Measurements from ENCODE around the gene TPGS1. TPM values are rescaled to one million over a fixed set of nuclear protein-coding genes. Genes with fewer than 3 reads are reported as not detected.

Gene TPGS1
- total and polyA plus RNA-seq, 10 donors: 9.8 to 24.4 (median 19.5) TPM

DNA sequence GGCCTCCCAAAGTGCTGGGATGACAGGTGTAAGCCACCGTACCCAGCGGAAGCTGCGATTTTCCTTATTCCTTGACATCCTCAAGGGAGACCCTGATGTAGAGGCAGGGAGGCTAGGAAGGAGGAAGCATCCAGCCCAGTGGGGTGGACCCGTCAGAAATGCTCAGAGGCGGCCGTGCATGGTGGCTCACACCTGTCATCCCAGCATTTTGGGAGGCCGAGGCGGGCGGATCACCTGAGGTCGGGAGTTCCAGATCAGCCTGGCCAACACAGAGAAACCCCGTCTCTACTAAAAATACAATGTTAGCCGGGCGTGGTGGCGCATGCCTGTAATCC is 48.1 kb downstream of the TPGS1 start:
- Histone ChIP-seq H3K36me3 (no peaks in the 10 kb centered on the region), H3K9me3 (no peaks in the 10 kb centered on the region), H3K4me1 (peaks cover 0 to 25% (median 6%) of the 10 kb centered on the region in 6 donors), H3K27me3 (replicated peaks in 1 of 7) (peaks cover 0 to 6% (median 0%) of the 10 kb centered on the region in 7 donors), H3K4me3 (no peak overlapping the region), H3K27ac (peak overlapping the region in 4 of 8 donors; percentile 55 to 83 (median 76))
- DNase-seq: no peak
- TF ChIP-seq POLR2AphosphoS5 (IDR thresholded peaks at IDR 0.05): no peak
- TF ChIP-seq CTCF (IDR thresholded peaks at IDR 0.05 in 8 of 11, conservative IDR thresholded peaks at IDR 0.05 in 3 of 11): no peak
- no peak for TF ChIP-seq POLR2A (IDR thresholded peaks at IDR 0.05)
- intact Hi-C loops (cut with DNase I; ENCODE audit: low total_unique reads): no loop called here
- 88 to 95% (median 93%) methylated on average over 14 of the region's 14 CpGs for WGBS, 5 donors

DNA sequence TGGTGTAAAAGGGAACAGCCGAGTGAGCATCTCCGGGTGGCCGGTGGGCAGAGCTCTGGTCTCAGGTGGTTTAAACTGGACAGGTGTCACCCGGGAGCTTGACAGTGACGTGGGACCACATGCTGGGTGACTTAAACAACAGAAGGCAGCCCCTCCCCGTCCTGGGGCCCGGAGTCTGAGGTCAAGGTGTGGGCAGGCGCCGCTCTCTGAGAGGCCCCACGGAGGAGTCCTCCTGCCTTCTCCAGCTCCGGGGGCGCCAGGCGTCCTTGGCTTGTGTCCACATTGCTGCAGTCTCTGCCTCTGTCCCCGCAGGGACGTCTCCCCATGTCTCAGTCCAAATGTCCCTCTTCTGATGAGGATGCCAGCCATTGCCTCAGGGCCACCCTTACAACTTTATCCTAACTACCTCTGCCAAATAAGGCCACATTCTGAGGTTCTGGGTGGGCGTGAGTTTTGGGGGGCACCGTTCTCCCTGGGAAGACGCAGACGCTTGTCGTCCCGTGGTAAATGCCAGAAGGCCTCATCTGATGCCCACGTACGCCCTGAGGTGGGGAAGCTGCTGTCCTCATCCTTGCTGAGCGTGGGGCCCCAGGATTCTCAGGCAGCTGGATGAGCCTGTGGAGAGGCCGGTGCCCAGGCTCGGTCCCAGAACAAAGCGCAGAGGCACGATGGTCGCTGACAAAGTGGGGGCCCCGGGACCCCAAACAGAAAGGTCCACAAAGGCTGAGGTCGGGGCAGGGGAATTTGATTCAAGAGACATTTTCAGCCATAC is 49.5 kb downstream of the TPGS1 start:
- H3K27ac ChIP-seq: peak overlapping the region; percentile 15 to 83 (median 54)
- no peaks in the 10 kb centered on the region for H3K9me3 ChIP-seq
- DNase-seq: no peak
- H3K4me1 ChIP-seq: peaks cover 0 to 18% (median 6%) of the 10 kb centered on the region in 6 donors
- peaks cover 0 to 6% (median 0%) of the 10 kb centered on the region in 7 donors for H3K27me3 ChIP-seq (replicated peaks in 1 of 7)
- no peaks in the 10 kb centered on the region for H3K36me3 ChIP-seq
- no peak overlapping the region for H3K4me3 ChIP-seq
- WGBS, 5 donors: 79 to 89% (median 86%) methylated on average over 18 to 31 of the region's 31 CpGs
- TF ChIP-seq POLR2AphosphoS5 (IDR thresholded peaks at IDR 0.05): no peak
- no peak for TF ChIP-seq CTCF (IDR thresholded peaks at IDR 0.05 in 8 of 11, conservative IDR thresholded peaks at IDR 0.05 in 3 of 11)
- no peak for TF ChIP-seq POLR2A (IDR thresholded peaks at IDR 0.05)
- intact Hi-C loops (cut with DNase I; ENCODE audit: low total_unique reads): no loop called here

DNA sequence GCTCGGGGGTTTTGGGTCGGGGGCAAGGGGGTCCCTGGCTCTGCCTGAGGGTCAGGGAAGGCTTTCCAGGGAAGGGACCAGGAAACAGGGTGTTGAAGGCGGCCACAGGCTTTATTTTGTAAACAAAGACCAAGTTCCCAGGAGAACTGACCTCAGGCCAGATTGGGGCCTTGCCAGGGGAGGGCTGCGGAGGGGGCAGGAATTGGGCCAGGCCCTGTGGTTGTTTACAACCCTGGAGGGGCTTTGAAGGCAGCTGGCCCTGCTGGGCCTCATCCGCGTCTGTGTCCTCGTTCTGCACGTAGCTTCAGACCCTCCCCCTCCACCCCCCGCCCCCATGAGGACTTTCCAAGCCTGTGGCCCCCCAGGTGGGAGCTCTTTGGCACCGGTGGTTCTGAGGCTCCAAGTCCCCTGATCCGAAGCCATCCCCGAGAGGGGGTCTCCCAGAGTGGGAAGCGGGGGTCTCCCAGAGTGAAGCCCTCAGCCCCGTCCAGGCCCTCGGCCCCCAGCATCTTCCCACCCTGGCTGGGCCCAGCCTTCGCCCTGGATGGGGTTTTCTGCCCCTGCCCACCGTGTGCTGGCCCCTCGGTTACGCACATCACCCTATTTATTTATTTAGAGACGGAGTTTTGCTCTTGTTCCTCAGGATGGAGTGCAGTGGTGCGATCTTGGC is 51.6 kb downstream of the TPGS1 start:
- TF ChIP-seq POLR2A (IDR thresholded peaks at IDR 0.05): no peak
- no peak for TF ChIP-seq CTCF (IDR thresholded peaks at IDR 0.05 in 8 of 11, conservative IDR thresholded peaks at IDR 0.05 in 3 of 11)
- no peak for TF ChIP-seq POLR2AphosphoS5 (IDR thresholded peaks at IDR 0.05)
- Histone ChIP-seq H3K4me3 (no peak overlapping the region), H3K4me1 (peaks cover 0 to 18% (median 6%) of the 10 kb centered on the region in 6 donors), H3K27me3 (replicated peaks in 1 of 7) (no peaks in the 10 kb centered on the region), H3K27ac (peak overlapping the region in 1 of 8 donors; percentile 33), H3K36me3 (no peaks in the 10 kb centered on the region), H3K9me3 (no peaks in the 10 kb centered on the region)
- DNase-seq: no peak
- 67 to 76% (median 67%) methylated on average over 20 to 21 of the region's 21 CpGs for WGBS, 5 donors
- intact Hi-C loops (cut with DNase I; ENCODE audit: low total_unique reads): no loop called here

GRCh38 chr19:560121-560520 is 52.8 kb downstream of the TPGS1 start:
- DNase-seq: no peak
- TF ChIP-seq POLR2AphosphoS5 (IDR thresholded peaks at IDR 0.05): no peak
- TF ChIP-seq POLR2A (IDR thresholded peaks at IDR 0.05): no peak
- TF ChIP-seq CTCF (IDR thresholded peaks at IDR 0.05 in 8 of 11, conservative IDR thresholded peaks at IDR 0.05 in 3 of 11): no peak
- no peaks in the 10 kb centered on the region for H3K27me3 ChIP-seq (replicated peaks in 1 of 7)
- H3K4me3 ChIP-seq: no peak overlapping the region
- peak overlapping the region in 3 of 8 donors; percentile 18 to 26 (median 21) for H3K27ac ChIP-seq
- intact Hi-C loops (cut with DNase I; ENCODE audit: low total_unique reads): no loop called here
- H3K4me1 ChIP-seq: peaks cover 0 to 18% (median 6%) of the 10 kb centered on the region in 6 donors
- no peaks in the 10 kb centered on the region for H3K9me3 ChIP-seq
- WGBS, 5 donors: 62 to 77% (median 69%) methylated on average over 12 of the region's 12 CpGs
- no peaks in the 10 kb centered on the region for H3K36me3 ChIP-seq
